NCI-H2029 (cell line): ENCODE results near the gene FAM25A.
A peak's percentile ranks its signal among the peaks of the same experiment; 100 is the strongest.
"Not testable (repeated sequence)": the region's sequence is repeated elsewhere in the genome, so short reads cannot be mapped to it uniquely, and the experiment has no call there.

Source experiments
- DNase-seq: peaks from one replicate; lab custom pipeline; 2025; lab: John Stamatoyannopoulos, UW

FAM25A gene

DNA sequence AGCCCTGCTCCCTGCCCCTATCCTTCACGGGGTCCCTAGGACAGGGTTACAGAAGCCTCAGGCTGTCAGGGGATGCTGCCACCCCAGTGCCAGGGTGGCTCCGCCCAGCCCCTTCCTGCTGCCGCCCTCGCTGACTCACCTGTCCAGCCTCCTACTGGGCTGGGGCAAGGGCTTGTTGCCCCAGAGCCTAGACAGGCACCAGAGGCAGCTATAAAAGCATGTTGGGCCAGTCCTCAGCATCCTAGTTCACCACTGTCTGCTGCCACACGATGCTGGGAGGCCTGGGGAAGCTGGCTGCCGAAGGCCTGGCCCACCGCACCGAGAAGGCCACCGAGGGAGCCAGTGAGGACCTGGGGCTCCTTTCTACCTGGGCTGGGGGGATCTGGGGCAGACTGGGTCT, at the start of gene FAM25A:
FAM25A (plus strand) TSS at position 239 of the 400 bp plus-strand sequence; CDS start at position 270, 31 bp downstream.
- DNase-seq: not testable (repeated sequence)

DNA sequence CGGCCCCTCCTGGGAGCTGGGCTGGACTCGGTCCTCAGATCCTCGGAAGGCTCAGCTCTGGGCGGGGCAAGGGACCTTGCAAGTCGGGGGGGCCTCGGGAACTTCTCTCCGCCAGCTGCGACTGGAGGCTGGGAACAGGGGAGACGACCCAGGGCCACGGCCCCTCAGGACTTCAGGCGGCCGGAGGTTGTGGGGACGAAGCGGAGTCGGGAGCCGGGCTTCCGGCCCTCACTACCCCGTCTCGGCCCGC, 49.2 kb upstream of the FAM25A start:
- no peak for DNase-seq

DNA sequence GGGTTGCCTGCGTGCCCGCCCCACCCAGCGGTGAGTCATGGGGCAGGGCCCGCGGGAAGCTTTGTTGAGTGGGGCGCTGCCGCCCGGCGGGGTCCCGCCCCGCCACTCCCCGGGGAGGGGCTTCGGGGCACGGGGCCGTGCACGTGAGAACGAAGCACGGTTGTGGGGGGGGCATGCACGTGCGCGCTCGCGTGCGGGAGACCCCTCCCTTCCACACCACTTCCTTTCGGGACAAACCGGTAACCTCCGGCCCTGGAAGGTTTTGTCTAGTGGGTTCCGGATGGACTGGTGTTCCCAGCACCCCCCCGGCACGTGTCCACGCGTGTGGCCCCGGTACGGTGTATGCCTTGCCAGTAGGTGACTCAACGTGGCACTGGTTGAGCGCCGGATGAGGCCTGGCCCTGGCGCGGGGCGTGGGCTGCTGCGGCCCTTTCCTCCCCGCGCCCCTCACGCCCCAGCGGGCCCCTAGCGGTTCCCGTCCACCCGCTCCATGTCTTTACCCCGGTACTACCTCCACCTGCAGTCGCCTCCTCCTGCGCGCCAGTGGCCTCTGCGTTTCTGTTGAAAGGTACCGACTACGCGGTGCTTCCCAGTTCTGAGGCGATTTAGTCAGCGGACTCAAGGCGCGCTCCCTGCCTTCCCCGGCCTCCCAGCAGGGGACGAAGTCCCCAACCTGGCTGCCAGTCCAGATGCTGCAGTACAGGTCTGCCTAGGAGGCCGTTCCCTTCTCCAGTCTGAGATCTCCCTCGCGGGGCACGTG, 48.7 kb upstream of the FAM25A start:
- peak; percentile 66 for DNase-seq

DNA sequence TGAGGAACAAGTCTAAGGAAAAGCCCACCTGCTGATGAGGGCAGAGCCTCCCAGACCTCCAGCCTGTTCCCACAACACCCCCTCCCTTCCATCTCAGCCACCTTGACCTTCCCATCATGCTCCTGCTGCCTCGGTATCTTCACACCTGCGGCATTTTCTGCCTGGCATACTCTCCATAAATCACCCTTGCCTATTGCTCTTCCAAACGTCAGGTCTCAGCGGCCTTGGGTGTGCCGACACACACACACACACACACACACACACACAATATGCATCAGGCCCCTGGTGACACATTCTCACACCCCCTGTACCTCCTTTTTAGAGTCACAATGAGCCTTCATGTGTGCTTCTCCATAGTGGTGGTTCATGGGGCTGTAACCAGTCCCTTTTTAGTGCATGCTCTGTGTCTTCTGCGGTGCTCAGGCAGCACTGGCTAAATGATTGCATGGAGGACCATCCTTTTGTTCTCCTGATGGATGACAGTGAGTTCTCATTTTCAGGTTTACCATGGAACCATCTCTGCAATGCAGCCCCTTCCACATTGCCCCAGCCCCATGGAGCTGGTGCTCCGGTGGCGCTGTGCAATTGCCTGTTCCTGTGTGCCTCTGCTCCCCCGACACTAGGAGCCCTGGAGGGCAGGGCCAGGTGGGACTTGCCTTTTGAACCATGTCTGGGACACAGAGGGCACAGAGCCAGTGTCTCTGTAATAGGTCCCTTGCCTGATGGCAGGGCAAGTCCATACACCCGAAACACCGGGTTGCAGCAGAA, 47.3 kb upstream of the FAM25A start:
- no peak for DNase-seq

DNA sequence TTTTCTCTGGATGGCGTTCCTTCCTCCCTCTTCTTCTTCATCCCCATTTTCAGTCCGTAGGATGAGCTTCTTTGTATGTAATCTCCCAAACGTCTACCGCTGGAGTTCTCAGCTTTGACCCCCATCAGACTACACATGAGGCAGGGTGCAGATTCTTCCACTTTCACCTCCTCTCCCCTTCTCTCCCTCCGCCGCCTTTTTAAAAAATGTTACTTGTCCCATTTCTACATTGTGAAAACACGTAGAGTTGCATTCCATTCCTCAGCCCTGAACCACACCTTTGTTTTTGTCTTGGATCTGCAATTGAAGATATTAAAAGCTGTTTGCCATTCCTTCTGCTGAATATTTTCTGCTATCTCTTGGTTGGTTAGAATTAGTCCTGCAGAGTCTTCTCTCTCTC, 45.6 kb upstream of the FAM25A start:
- DNase-seq: no peak

DNA sequence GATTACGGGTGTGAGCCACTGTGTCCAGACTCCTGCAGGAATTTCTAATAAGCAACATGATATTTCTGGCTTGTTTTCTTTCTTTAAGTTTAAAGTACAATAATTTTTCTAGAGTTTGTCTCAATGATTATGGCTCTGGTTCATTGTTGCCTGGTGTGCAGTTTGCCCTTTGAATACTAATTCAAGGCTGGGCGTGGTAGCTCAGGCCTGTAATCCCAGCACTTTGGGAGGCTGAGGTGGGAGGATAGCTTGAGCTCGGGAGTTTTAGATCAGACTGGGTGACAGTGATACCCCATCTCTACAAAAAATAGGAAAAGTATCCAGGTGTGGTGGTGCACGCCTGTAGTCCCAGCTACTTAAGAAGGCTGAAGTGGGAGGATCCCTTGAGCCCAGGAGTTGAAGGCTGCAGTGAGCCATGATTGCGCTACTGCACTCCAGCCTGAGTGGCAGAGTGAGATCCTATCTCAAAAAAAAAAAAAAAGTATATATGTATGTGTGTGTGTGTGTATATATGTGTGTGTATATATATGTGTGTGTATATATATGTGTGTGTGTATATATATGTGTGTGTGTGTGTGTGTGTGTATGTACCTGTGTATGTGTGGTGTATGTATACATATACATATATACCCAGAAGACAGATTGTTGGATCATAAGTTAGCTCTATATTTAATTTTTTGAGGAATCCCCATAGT, 43.6 kb upstream of the FAM25A start:
- no peak for DNase-seq

DNA sequence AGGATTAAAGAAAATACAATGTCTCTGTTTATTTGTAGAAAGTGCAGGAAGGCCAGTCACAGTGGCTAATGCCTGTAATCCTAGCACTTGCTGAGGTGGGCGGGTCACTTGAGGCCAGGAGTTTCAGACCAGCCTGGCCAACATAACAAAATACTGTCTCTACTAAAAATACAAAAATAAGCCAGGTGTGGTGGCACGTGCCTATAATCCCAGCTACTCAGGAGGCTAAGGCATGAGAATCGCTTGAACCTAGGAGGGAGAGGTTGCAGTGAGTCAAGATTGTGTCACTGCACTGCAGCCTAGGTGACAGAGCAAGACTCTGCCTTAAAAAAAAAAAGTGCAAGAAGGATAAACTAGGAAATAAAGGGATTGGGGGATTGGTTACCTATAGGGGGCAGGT, 41.6 kb upstream of the FAM25A start:
- not testable (repeated sequence) for DNase-seq

DNA sequence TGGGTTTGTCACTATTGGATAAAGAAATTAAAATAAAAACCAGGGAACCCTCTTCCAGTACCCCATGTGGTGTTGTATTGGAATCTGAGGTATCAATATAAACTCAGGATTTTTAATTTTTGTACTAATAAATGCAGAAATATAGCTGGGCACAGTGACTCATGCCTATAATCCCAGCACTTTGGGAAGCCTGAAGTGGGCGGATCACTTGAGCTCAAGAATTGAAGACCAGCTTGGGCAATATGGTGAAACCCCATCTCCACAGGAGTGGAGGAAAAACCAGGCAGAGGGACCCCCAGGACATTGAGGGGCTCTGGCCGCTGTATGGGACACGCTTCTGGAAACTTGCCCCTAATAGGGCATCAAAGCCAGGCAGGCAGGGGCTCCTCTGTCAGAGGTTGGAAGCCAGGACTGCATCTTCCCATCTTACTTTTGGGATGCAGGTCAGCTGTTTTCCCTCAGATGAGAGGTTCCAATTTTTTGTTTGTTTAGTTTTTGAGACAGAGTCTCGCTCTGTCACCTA, 40.7 kb upstream of the FAM25A start:
- no peak for DNase-seq

DNA sequence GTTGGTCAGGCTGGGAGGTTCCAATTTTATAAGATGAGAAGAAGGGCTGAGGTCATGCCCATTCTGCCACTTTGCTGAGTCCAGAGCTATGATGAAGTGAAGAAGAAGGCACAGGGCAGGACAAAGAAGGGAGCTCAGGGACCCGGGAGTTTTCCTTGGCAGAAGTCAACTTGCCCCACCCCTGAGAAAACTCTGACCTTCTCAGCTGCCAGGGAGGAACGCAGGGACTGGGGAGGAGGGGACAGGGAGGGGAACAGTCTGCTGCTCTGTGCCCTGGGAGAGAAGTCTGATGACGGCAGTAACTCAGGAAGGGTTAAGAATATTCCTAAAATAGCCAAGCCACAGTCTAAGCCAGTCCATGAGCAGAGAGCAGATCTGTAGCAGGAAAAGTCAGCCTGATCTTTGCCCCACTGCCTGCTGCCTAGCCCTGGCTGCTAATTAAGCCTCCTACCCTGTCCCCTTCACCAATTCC, 40.1 kb upstream of the FAM25A start:
- no peak for DNase-seq

DNA sequence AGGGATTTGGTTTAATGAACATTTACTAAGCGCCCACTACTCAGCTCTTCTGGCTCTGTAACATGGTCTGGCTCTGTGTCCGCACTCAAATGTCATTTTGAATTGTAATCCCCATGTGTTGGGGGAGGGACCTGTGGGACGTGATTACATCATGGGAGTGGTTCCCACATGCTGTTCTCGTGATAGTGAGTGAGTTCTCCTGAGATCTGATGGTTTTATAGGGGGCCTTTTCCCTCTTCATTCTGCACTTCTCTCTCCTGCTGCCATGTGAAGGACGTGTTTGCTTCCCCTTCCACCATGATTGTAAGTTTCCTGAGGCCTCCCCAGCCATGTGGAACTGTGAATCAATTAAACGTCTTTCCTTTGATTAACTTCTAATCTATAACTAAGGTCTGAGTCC, 39.1 kb upstream of the FAM25A start:
- DNase-seq: not testable (repeated sequence)

DNA sequence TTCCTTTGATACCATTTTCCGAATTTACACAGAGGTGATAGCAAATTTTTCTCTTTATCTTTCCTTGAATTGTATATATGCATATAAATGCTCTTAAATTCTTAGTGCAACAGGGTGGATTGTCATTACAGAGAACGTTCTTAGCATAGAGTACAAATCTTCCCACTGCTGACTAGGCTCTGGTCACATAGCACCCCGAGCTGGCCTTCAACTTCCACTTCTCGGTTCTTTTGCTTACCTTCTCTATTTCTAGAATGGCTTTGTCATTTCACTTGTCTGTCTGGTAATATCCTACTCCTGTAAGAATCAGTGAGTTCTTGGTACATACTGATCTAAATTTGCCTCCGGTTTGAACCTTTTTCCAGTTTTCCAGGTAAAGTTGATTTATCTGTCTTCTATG, 38.4 kb upstream of the FAM25A start:
- no peak for DNase-seq

DNA sequence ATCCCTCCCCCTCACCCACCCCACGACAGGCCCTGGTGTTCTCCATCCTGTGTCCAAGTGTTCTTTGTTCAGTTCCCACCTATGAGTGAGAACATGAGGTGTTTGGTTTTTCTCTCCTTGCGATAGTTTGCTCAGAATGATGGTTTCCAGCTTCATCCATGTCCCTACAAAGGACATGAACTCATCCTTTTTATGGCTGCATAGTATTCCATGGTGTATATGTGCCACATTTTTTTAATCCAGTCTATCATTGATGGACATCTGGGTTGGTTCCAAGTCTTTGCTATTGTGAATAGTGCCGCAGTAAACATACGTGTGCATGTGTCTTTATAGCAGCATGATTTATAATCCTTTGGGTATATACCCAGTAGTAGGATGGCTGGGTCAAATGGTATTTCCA, 35.6 kb upstream of the FAM25A start:
- not testable (repeated sequence) for DNase-seq

DNA sequence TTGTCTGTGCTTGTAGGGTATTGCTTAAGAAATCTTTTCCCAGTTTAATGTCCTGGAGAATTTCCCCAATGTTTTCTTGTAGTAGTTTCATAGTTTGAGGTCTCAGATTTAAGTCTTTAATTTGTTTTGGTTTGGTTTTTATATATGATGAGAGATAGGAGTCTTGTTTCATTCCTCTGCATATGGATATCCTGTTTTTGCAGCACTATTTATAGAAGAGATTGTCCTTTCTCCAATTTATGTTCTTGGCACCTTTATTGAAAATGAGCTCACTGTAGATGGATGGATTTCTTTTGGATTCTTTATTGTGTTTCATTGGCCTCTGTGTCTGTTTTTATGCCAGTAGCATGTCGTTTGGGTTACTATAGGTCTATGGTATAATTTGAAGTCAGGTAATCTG, 31.6 kb upstream of the FAM25A start:
- no peak for DNase-seq

DNA sequence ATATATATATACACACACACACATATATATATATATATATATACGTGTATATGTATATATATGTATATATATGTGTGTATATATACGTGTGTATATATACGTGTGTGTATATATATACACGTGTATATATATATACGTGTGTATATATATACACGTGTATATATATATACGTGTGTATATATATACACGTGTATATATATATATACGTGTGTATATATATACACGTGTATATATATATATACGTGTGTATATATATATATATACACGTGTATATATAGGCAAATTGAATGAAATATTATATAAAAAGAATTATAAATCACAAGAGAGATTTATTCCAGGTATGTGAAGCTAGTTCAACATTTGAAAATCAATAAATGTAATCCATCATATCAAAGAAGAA, 28.7 kb upstream of the FAM25A start:
- not testable (repeated sequence) for DNase-seq

DNA sequence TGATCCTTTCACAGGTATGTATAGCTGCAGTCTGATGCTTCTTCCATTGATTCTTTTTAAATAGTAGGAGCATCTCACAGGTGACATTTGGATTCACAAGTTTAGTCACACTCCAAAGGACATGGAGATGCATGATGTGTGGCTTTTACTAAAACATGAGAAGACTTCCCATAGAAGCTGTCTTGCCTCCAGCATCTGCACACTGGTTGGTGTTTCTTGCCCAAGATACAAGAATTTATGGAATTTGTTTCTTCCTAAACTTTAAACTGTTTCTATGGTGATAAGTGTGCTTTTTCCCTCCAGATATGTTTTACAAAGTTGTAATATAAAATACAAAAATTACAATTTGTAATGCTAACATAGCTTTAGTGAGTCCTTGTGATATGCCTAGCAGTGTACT, 27.6 kb upstream of the FAM25A start:
- no peak for DNase-seq

DNA sequence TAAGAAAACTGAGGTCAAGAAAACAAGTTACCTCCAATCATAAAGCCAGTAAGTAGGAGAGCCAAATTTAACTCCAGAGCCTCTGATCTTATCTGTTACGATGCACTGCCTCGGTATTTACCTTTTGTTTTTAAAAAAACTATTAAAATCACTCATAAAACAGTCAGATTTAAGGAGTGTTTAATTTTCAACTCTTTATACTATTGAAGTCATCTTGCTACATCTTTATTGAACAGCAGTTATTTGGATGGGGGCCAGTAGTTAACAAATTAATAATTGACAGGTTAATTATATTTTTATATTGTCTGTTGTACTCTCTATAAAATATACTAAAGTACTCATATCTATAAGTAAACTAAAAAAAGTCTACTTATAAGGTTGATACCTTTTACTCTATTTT, 27.2 kb upstream of the FAM25A start:
- DNase-seq: no peak

DNA sequence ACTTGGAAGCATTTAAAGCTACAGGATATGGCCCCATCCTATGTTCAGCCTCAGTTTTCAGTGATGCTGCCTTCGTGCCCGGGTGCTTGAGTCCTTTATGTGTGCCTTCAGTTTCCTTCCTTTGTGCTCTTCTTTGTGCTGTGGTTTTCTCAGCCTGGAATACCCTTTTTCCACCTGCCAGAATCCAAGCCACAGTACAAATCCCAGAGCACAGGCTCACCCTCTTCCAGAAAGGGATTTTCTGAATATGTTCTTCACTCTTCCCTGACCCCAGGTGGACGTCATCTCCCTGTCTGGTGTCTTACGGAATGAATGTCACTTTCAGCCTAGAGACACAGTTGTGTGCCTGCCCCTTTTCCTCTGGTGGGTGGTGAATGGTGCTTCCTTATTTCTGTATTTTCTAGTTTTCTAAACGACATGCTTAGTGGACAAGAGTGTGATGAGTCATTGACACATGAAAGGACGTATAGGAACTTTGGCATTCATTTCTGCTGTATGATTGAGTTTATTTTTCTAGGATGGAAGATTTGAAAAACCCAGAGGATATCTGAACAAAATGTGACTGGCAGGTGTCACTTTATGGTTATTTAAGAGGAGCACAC, 20.2 kb upstream of the FAM25A start:
- not testable (repeated sequence) for DNase-seq

DNA sequence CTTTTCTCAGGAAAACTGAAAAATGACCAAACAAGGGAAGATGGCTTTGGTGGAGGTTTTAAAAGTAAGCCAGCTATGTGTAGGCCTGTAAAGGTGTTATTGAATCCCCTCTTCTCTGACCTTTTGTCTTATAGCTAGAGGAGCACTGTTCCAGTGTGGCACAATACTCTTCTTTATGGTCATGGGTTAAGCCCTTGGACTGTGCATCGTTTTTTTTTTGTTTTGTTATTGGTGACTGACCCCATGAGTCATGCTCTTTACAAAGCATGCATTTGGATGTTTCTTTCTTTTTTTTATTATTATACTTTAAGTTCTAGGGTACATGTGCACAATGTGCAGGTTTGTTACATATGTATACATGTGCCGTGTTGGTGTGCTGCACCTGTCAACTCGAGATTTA, 19.6 kb upstream of the FAM25A start:
- no peak for DNase-seq

DNA sequence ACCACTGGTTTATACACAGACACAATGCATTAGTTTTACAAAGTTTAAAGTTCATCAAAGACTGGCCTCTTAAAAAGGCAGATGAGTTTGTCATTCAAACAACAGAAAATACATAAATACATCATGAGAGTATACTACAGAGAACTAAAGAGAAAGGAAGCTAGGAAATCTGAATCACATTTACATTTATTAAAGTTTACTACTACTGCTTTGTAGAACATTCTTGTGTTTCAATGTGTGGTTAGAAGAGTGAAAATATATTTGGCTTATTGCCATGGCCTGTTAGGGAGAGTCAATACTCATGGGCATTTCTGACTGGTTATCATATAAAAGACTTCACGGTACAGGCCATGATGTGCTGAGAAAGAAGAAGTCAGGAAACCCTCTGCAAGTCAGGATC, 13.0 kb upstream of the FAM25A start:
- not testable (repeated sequence) for DNase-seq

DNA sequence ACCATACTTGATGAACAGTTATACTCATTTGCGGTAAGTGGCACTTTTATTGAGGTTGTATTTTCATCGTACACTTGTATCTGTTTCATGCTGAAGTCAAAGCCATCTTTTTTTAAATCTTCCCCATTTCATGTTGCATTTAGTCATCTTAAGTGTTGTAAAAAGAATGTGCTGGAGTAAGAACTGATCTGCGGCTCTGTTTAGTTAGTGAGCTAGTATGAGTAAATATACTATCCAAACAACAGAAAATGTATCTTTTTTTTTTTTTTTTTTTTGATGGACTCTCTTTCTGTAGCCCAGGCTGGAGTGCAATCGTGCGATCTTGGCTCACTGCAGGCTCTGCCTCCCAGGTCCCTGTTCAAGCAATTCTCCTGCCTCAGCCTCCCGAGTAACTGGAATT, 12.4 kb upstream of the FAM25A start:
- not testable (repeated sequence) for DNase-seq

DNA sequence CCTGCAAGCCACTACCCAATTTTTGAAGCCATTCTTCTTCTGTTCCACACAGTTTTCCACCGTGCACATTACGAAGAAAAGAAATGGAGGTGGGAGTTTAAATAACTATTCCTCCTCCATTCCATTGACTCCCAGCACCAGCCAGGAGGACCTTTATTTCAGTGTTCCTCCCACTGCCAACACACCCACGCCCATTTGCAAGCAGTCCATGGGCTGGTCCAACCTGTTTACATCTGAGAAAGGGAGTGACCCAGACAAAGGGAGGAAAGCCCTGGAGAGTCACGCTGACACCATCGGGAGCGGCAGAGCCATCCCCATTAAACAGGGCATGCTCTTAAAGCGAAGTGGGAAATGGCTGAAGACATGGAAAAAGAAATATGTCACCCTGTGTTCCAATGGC, 11.8 kb upstream of the FAM25A start:
- DNase-seq: not testable (repeated sequence)

DNA sequence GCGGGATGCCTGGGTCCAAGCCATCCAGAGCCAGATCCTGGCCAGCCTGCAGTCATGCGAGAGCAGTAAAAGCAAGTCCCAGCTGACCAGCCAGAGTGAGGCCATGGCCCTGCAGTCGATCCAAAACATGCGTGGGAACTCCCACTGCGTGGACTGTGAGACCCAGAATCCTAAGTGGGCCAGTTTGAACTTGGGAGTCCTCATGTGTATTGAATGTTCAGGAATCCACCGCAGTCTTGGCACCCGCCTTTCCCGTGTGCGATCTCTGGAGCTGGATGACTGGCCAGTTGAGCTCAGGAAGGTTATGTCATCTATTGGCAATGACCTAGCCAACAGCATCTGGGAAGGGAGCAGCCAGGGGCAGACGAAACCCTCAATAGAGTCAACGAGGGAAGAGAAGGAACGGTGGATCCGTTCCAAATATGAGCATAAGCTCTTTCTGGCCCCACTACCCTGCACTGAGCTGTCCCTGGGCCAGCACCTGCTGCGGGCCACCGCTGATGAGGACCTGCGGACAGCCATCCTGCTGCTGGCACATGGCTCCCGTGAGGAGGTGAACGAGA, 10.9 kb upstream of the FAM25A start:
- not testable (repeated sequence) for DNase-seq
